ENCODE results near the gene TPO.
A peak's percentile ranks its signal among the peaks of the same experiment; 100 is the strongest.

TPO gene

GRCh38 chr2:1538663-1539062 lies 125.4 kb downstream of the TPO start:
- DNase-seq: peak; percentile 44

- no peak for DNase-seq
Measured at GRCh38 chr2:1539441-1539840, 126.2 kb downstream of the TPO start.

GRCh38 chr2:1539973-1540372 lies 126.7 kb downstream of the TPO start:
- DNase-seq: no peak

- no peak for DNase-seq
Measured at GRCh38 chr2:1540481-1540880, 127.2 kb downstream of the TPO start.

- DNase-seq: no peak
Measured at GRCh38 chr2:1541040-1541439, 127.8 kb downstream of the TPO start.

- DNase-seq: no peak
Measured at GRCh38 chr2:1541819-1542475, 128.7 kb downstream of the TPO start.

- no peak for DNase-seq
Measured at GRCh38 chr2:1542971-1543370, 129.7 kb downstream of the TPO start.

GRCh38 chr2:1543776-1544477 lies 130.7 kb downstream of the TPO start:
- no peak for DNase-seq

GRCh38 chr2:1544478-1545069 lies 131.3 kb downstream of the TPO start:
- no peak for DNase-seq

GRCh38 chr2:1546023-1546591 lies 132.8 kb downstream of the TPO start:
- DNase-seq: peak; percentile 53

GRCh38 chr2:1546901-1547300 lies 133.6 kb downstream of the TPO start:
- no peak for DNase-seq

GRCh38 chr2:1548910-1549673 lies 135.8 kb downstream of the TPO start:
- no peak for DNase-seq

- no peak for DNase-seq
Measured at GRCh38 chr2:1550076-1550475, 136.8 kb downstream of the TPO start.

GRCh38 chr2:1550658-1551316 lies 137.5 kb downstream of the TPO start:
- DNase-seq: peak; percentile 69

- DNase-seq: no peak
Measured at GRCh38 chr2:1551905-1552304, 138.6 kb downstream of the TPO start.

- DNase-seq: no peak
Measured at GRCh38 chr2:1552611-1553010, 139.3 kb downstream of the TPO start.

GRCh38 chr2:1553671-1554295 lies 140.5 kb downstream of the TPO start:
- DNase-seq: no peak

GRCh38 chr2:1556286-1556685 lies 143.0 kb downstream of the TPO start:
- DNase-seq: no peak

GRCh38 chr2:1556776-1557466 lies 143.7 kb downstream of the TPO start:
- DNase-seq: no peak

- no peak for DNase-seq
Measured at GRCh38 chr2:1557467-1557820, 144.2 kb downstream of the TPO start.

- DNase-seq: no peak
Measured at GRCh38 chr2:1559589-1560175, 146.4 kb downstream of the TPO start.
